HG03139 (cell line): ENCODE results near the gene ATG13.

Experiments
- ATAC-seq: cut with Tn5 transposase; IDR thresholded peaks from one replicate; pipeline ENCODE4 v1.9.1; 2021; ENCODE audit not compliant: unreplicated experiment

ATG13 gene

GRCh38 chr11:46604796-46605195 is 12.6 kb upstream of the ATG13 start:
- ATAC-seq: no peak

- ATAC-seq: no peak
These were observed 9.8 kb upstream of the ATG13 start for GRCh38 chr11:46607516-46607915.

GRCh38 chr11:46609386-46609785 is 8.0 kb upstream of the ATG13 start:
- no peak for ATAC-seq

- no peak for ATAC-seq
These were observed 5.6 kb upstream of the ATG13 start for GRCh38 chr11:46611526-46612304.

- no peak for ATAC-seq
These were observed 5.0 kb upstream of the ATG13 start for GRCh38 chr11:46612326-46612725.

GRCh38 chr11:46615756-46616155 is 1.6 kb upstream of the ATG13 start:
- no peak for ATAC-seq

GRCh38 chr11:46616551-46617133 is 711 bp upstream of the ATG13 start:
- ATAC-seq: no peak

GRCh38 chr11:46617972-46618314 is 590 bp downstream of the ATG13 start:
- no peak for ATAC-seq

- no peak for ATAC-seq
These were observed 1.5 kb downstream of the ATG13 start for GRCh38 chr11:46618837-46619236.

GRCh38 chr11:46625406-46625805 is 8.1 kb downstream of the ATG13 start:
- ATAC-seq: no peak

GRCh38 chr11:46628961-46629360 is 11.6 kb downstream of the ATG13 start:
- ATAC-seq: no peak

- no peak for ATAC-seq
These were observed 12.9 kb downstream of the ATG13 start for GRCh38 chr11:46630237-46630636.

GRCh38 chr11:46631676-46632075 is 14.3 kb downstream of the ATG13 start:
- no peak for ATAC-seq

GRCh38 chr11:46632502-46632901 is 15.1 kb downstream of the ATG13 start:
- no peak for ATAC-seq

- no peak for ATAC-seq
These were observed 16.2 kb downstream of the ATG13 start for GRCh38 chr11:46633291-46634217.

GRCh38 chr11:46635557-46636139 is 18.3 kb downstream of the ATG13 start:
- no peak for ATAC-seq

GRCh38 chr11:46637546-46637945 is 20.2 kb downstream of the ATG13 start:
- ATAC-seq: no peak

- no peak for ATAC-seq
These were observed 22.0 kb downstream of the ATG13 start for GRCh38 chr11:46639197-46639839.

GRCh38 chr11:46640036-46640788 is 22.9 kb downstream of the ATG13 start:
- ATAC-seq: no peak

- no peak for ATAC-seq
These were observed 24.3 kb downstream of the ATG13 start for GRCh38 chr11:46641639-46642038.
